Activated naive CD8-positive, alpha-beta T cell treated with anti-CD3 and anti-CD28 coated beads for 36 hours (primary cell): Measurements from ENCODE around the gene GTPBP6. TPM values are rescaled to one million over a fixed set of nuclear protein-coding genes. Genes with fewer than 3 reads are reported as not detected.
"Not testable (repeated sequence)": the region's sequence is repeated elsewhere in the genome, so short reads cannot be mapped to it uniquely, and the experiment has no call there.

Experiments used
- DNase-seq: peaks from one replicate; pipeline ENCODE4 v3.0.0; 2021
- H3K27ac Mint-ChIP-seq: one replicate; pipeline ENCODE4 v1.8.0; 2022; ENCODE audit warnings: mild to moderate bottlenecking, moderate library complexity, mixed read lengths
- H3K27me3 Mint-ChIP-seq: one replicate; pipeline ENCODE4 v1.8.0; 2022; ENCODE audit warnings: mild to moderate bottlenecking, mixed read lengths
- H3K36me3 Mint-ChIP-seq: one replicate; pipeline ENCODE4 v1.8.0; 2021; ENCODE audit warnings: mild to moderate bottlenecking, mixed read lengths
- H3K4me1 Mint-ChIP-seq: one replicate; pipeline ENCODE4 v1.8.0; 2021; ENCODE audit warnings: mixed read lengths
- H3K4me3 Mint-ChIP-seq: one replicate; pipeline ENCODE4 v1.8.0; 2022; ENCODE audit warnings: mild to moderate bottlenecking, moderate library complexity, mixed read lengths
- H3K9me3 Mint-ChIP-seq: one replicate; pipeline ENCODE4 v1.8.0; 2022; ENCODE audit warnings: mixed read lengths
- total RNA-seq, 2 experiments: library from RNA; stranded (reverse); gene quantifications; one replicate each; pipeline ENCODE4 v1.2.3, GENCODE V29; 2021

The GTPBP6 gene
- total RNA-seq, 2 experiments from 2014 or later = 70.5 to 71.7 TPM

DNA sequence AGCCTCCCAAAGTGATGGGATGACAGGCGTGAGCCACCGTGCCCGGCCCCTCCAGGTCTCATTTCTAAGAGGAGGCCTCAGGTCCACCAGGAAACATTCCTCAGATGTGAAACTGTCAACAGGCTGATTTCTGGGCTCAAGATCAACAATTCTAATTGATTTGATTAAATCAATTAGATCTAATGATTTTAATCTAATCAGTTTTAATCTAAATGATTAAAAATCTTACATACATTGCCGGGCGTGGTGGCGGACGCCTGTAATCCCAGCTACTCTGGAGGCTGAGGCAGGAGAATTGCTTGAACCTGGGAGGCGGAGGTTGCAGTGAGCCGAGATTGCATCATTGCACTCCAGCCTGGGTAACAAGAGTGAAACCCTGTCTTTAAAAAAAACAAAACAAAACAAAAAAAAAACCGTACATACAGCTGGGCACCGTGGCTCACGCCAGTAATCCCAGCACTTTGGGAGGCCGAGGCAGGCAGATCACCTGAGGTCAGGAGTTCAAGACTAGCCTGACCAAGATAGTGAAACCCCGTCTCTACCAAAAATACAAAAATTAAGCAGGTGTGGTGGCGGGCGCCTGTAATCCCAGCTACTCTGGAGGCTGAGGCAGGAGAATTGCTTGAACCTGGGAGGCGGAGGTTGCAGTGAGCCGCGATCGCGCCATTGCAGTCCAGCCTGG, 36.5 kb downstream of the GTPBP6 start:
- not testable (repeated sequence) for H3K27me3 Mint-ChIP-seq, DNase-seq, H3K9me3 Mint-ChIP-seq
- Mint-ChIP-seq H3K27ac (peak overlapping the region; percentile 78), H3K36me3 (peaks cover 15% of the 10 kb centered on the region), H3K4me1 (peaks cover 26% of the 10 kb centered on the region), H3K4me3 (peak overlapping the region; percentile 79)

DNA sequence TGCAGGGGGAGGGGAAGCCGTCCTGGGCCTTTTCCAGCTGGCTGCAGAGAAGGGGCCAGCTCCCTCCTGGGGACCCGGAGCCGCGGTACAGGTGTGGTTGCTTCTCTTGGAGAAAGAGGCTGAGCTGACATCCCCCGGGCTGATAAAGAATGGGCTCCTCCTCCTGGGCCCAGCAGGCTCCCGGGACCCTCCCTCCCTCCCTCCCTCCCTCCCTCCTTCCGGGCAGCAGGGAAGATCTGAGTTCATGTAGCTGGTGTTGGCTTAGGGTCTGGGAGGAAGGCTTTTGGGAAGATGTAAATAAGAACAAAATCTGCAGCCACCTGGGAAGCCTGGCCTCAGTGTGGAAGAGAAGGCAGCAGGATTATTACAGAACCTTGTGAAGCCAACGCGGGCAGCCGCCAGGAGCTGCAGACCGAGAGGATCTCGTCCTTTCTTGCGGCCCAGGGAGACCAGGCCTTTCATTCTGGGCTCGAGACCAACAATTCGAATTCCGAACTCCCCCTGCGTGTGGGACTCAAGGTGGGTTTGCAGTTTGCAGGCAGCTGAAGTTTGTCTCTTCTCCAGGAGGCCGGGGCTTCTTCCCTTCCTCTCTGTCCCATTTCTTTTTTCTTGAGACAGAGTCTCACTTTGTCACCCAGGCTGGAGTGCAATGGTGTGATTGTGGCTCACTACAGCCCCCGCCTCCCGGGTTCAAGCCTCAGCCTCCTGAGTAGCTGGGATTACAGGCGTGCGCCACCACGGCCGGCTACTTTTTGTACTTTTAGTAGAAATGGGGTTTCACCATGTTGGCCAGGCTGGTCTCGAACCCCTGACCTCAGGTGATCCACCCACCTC, 37.2 kb downstream of the GTPBP6 start, which contains the start of gene PLCXD1:
Gene PLCXD1, plus strand, starts transcription at position 216 of the 834 bp plus-strand sequence. CDS start 2,807 bp downstream, outside the sequence.
- H3K4me3 Mint-ChIP-seq = peak within 1 kb of the TSS; percentile 79
- DNase-seq = peak; percentile 31
- H3K4me1 Mint-ChIP-seq = peaks cover 22% of the 10 kb centered on the region
- peak within 1 kb of the TSS; percentile 78 for H3K27ac Mint-ChIP-seq
- H3K9me3 Mint-ChIP-seq = no peaks in the 10 kb centered on the region
- peaks cover 15% of the 10 kb centered on the region for H3K36me3 Mint-ChIP-seq
- H3K27me3 Mint-ChIP-seq = no peaks in the 10 kb centered on the region

GRCh38 chrX:280722-281121, 37.9 kb downstream of the GTPBP6 start:
- not testable (repeated sequence) for H3K9me3 Mint-ChIP-seq, H3K27me3 Mint-ChIP-seq, H3K4me3 Mint-ChIP-seq, DNase-seq, H3K27ac Mint-ChIP-seq
- H3K4me1 Mint-ChIP-seq = peaks cover 19% of the 10 kb centered on the region
- peaks cover 15% of the 10 kb centered on the region for H3K36me3 Mint-ChIP-seq

- not testable (repeated sequence) for H3K9me3 Mint-ChIP-seq, H3K36me3 Mint-ChIP-seq, H3K27ac Mint-ChIP-seq, H3K27me3 Mint-ChIP-seq, DNase-seq
- peak overlapping the region; percentile 2 for H3K4me3 Mint-ChIP-seq
- peaks cover 18% of the 10 kb centered on the region for H3K4me1 Mint-ChIP-seq
Measured at GRCh38 chrX:279757-280604, 38.6 kb downstream of the GTPBP6 start.

GRCh38 chrX:276581-277201, 41.9 kb downstream of the GTPBP6 start:
- H3K36me3 Mint-ChIP-seq = no peaks in the 10 kb centered on the region
- H3K4me1 Mint-ChIP-seq = peaks cover 11% of the 10 kb centered on the region
- no peaks in the 10 kb centered on the region for H3K9me3 Mint-ChIP-seq
- no peaks in the 10 kb centered on the region for H3K27me3 Mint-ChIP-seq
- peak overlapping the region; percentile 75 for H3K4me3 Mint-ChIP-seq
- no peak for DNase-seq
- no peak overlapping the region for H3K27ac Mint-ChIP-seq

DNA sequence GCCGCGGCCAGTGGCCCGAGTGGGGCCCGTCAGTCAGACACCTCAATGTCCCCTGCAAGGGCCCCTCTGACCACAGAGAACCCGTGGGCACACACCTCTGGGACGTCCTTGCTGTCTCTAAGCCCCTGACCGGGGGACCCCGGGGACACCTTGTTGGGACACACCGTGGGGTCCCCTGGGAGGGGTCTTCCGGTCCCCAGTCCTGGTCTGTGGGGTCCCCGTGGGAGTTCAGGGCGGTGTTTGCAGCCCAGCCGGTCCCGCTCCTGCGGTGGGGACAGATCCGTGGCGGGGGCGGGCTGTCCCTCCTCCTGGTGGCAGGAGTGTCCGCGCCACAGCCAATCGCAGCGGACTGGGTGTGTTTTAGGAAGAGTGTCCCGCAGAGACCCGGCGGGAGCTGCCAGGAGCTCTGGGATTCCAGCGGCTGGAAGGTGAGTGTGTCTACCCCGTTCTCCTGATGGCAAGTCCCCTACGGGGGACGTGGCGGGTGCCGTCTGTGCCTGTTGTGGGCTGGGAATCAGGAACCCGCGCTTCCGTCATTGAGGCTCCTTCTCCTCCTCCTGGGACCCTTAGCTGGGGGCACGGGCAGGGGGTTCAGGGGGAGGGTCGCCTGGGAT, 42.5 kb downstream of the GTPBP6 start:
- H3K4me1 Mint-ChIP-seq = peaks cover 9% of the 10 kb centered on the region
- H3K9me3 Mint-ChIP-seq = no peaks in the 10 kb centered on the region
- H3K36me3 Mint-ChIP-seq = no peaks in the 10 kb centered on the region
- peak; percentile 49 for DNase-seq
- no peak overlapping the region for H3K27ac Mint-ChIP-seq
- H3K4me3 Mint-ChIP-seq = peak overlapping the region; percentile 75
- no peaks in the 10 kb centered on the region for H3K27me3 Mint-ChIP-seq

GRCh38 chrX:275476-275966, 43.1 kb downstream of the GTPBP6 start:
- Mint-ChIP-seq H3K27ac (no peak overlapping the region), H3K9me3 (no peaks in the 10 kb centered on the region), H3K4me3 (peak overlapping the region; percentile 47), H3K4me1 (peaks cover 9% of the 10 kb centered on the region), H3K36me3 (no peaks in the 10 kb centered on the region), H3K27me3 (no peaks in the 10 kb centered on the region)
- DNase-seq = no peak

DNA sequence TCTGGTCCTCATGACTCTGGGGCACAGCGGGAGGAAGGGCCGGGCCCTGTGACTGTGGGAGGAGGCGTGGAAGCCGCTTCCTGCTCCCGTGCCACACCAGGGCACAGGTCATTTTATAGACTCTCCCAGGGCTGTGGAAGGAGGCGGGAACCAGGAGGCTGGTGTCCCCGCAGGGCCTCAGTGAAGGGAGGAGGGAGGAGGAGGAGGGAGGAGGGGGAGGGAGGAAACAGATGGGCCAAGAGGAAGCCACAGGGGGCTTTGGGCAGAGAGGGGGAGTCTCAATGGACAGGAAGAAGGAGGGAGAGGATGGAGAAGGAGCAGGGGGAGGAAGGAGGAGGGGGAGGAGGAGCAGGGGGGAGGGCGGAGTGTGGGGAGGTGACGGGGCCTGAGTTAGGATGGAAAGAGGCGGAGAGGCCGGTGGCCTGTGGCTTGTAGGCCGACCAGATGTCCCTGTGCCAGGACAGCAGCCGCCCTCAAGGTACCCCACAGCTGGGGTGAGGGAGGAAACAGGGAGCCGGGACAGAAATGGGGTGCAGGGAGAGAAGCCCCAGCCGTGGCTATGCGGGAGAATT, 43.6 kb downstream of the GTPBP6 start:
- no peaks in the 10 kb centered on the region for H3K9me3 Mint-ChIP-seq
- H3K36me3 Mint-ChIP-seq = no peaks in the 10 kb centered on the region
- H3K27me3 Mint-ChIP-seq = no peaks in the 10 kb centered on the region
- H3K4me1 Mint-ChIP-seq = peaks cover 9% of the 10 kb centered on the region
- peak overlapping the region; percentile 47 for H3K4me3 Mint-ChIP-seq
- no peak overlapping the region for H3K27ac Mint-ChIP-seq
- DNase-seq = no peak

- Mint-ChIP-seq H3K27me3 (no peaks in the 10 kb centered on the region), H3K36me3 (no peaks in the 10 kb centered on the region), H3K4me3 (no peak overlapping the region), H3K4me1 (no peaks in the 10 kb centered on the region), H3K27ac (no peak overlapping the region), H3K9me3 (no peaks in the 10 kb centered on the region)
- DNase-seq = no peak
Measured at GRCh38 chrX:270848-271367, 47.7 kb downstream of the GTPBP6 start.

DNA sequence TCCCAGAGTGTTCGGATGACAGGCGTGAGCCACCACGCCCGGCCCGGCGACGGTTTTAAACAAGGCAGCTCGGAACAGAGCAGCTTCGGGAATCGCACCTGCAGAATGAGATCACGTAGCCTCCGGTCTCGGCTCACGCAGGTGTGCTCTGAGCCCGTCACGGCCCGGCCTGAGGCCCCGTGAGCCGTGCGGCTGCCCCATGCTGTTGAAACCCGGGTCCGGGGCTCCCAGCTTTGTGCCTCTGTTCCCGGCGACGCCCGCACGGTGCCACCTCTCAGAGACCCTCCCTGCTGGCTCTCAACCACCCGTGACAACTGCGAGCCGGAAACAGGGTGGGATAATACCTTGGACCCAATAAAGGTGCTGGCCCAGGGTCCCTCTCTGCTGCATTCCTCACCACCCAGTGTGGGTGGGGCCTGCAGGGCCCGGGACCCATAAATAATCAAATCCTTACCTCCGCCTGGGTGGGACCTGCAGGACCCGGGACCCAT, 50.8 kb downstream of the GTPBP6 start:
- no peak for DNase-seq
- Mint-ChIP-seq H3K9me3 (no peaks in the 10 kb centered on the region), H3K27ac (no peak overlapping the region), H3K27me3 (no peaks in the 10 kb centered on the region), H3K4me3 (no peak overlapping the region), H3K4me1 (no peaks in the 10 kb centered on the region), H3K36me3 (no peaks in the 10 kb centered on the region)

- Mint-ChIP-seq H3K4me3 (no peak overlapping the region), H3K27ac (no peak overlapping the region)
- no peak for DNase-seq
Measured at GRCh38 chrX:265502-265901, 53.1 kb downstream of the GTPBP6 start.

DNA sequence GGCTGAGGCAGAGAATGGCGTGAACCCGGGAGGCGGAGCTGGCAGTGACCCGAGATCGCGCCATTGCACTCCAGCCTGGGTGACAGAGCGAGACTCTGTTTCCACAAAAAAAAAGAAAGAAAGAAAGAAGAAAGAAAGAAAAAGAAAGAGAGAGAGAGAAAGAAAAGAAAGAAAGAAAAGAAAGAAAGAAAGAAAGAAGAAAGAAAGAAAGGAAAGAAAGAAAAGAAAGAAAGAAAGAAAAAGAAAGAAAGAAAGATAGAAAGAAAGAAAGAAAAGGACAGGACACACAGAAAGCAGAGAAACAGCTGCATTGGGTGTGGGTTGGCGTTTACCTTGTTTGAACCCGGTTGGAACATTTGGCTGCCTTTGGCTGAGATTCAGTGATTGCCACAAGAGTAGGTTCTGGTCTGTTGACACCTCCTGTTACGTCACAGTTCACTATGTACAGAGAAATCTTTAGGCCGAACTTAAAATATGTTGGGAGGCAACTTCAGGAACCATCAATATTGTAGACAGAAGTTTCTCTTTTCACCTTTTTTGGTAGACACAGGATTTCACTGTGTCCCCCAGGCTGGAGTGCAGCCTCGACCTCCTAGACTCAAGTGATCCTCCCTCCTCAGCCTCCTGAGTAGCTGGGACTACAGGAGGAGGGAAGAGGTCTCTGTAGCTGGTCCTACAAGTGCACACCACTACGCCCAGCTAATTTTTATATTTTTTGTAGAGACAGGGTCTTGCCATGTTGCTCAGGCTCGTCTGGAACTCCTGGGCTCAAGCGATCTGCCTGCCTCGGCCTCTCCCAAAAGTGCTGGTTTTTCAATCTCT, 53.8 kb downstream of the GTPBP6 start:
- Mint-ChIP-seq H3K9me3 (no peaks in the 10 kb centered on the region), H3K27me3 (no peaks in the 10 kb centered on the region), H3K4me1 (no peaks in the 10 kb centered on the region), H3K4me3 (no peak overlapping the region), H3K27ac (no peak overlapping the region), H3K36me3 (no peaks in the 10 kb centered on the region)
- no peak for DNase-seq

More at GRCh38 chrX:265502-265901, 53.1 kb downstream of the GTPBP6 start:
- H3K27me3 Mint-ChIP-seq = no peaks in the 10 kb centered on the region
- no peaks in the 10 kb centered on the region for H3K9me3 Mint-ChIP-seq
- H3K36me3 Mint-ChIP-seq = no peaks in the 10 kb centered on the region
- no peaks in the 10 kb centered on the region for H3K4me1 Mint-ChIP-seq

GRCh38 chrX:264006-264405, 54.6 kb downstream of the GTPBP6 start:
- not testable (repeated sequence) for H3K4me1 Mint-ChIP-seq, H3K9me3 Mint-ChIP-seq, H3K27me3 Mint-ChIP-seq, H3K36me3 Mint-ChIP-seq, H3K27ac Mint-ChIP-seq, DNase-seq, H3K4me3 Mint-ChIP-seq
